OCI-M1 (cell line): ENCODE results near the gene PLOD3.
"Not testable (repeated sequence)": the region's sequence is repeated elsewhere in the genome, so short reads cannot be mapped to it uniquely, and the experiment has no call there.

Source experiments
- DNase-seq: peaks from one replicate; lab custom pipeline; 2025; lab: John Stamatoyannopoulos, UW

Gene PLOD3

GRCh38 chr7:101217388-101218235, at the start of gene PLOD3, which contains the start of gene ZNHIT1:
Gene PLOD3, minus strand, starts transcription at chr7:101217581. Its CDS starts 307 bp downstream, at chr7:101217274.
Gene ZNHIT1, plus strand, starts transcription at chr7:101218165. Its CDS starts 31 bp downstream, at chr7:101218196.
- DNase-seq = peak; percentile 100

DNA sequence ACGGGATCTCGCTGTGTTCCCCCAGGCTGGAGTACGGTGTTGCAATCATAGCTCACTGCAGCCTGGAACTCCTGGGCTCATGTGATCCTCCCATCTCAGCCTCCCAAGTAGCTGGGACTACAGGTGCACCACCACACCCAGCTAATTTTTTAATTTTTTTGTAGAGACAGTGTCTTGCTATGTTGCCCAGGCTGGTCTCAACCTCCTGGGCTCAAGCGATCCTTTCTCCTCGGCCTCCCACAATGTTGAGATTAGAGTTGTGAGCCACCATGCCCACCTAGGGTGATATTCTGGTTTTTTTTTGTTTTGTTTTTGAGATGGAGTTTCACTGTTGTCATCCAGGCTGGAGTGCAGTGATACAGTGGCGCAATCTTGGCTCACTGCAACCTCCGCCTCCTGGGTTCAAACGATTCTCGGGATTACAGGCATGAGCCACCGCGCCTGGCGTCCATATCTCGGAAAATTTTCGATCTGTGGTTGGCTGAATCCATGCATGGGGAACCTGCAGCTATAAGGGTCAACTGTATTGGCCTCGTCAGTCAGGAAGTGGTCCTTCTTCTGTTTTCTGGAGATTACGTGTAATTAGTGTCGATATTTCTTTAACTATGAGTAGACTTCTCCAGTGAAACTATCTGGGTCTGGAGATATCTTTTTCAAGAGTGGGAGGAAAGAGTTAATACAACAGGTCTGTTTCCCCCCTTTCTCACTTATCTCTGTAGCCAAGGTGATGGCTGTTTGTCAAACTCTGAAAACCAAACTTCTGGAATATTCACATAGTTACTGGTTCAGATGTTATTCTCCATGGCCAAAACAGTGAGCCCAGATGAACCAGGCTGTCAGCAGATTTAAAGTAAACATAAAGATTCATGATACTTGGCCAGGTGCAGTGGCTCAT, 48.5 kb upstream of the PLOD3 start:
- peak; percentile 97 for DNase-seq

- DNase-seq = peak; percentile 90
Measured at GRCh38 chr7:101264102-101264706, 46.8 kb upstream of the PLOD3 start.

GRCh38 chr7:101258243-101258731, 40.9 kb upstream of the PLOD3 start:
- no peak for DNase-seq

GRCh38 chr7:101255796-101256195, 38.4 kb upstream of the PLOD3 start:
- DNase-seq = no peak

DNA sequence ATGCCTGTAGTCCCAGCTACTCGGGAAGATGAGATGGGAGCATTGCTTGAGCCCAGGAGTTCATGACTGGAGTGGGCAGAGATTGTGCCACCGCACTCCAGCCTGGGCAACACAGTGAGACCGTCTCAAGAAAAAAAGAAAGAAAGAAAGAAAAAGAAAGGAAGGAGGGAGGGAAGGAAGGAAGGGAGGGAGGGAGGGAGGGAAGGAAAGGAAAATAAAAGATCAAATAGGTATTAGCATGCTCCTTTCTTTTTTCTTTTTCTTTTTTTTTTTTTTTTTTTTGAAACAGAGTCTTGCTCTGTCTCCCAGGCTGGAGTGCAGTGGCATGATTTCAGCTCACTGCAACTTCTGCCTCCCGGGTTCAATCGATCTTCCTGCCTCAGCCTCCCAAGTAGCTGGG, 35.8 kb upstream of the PLOD3 start:
- not testable (repeated sequence) for DNase-seq

GRCh38 chr7:101251871-101252659, 34.7 kb upstream of the PLOD3 start:
- peak; percentile 100 for DNase-seq

DNA sequence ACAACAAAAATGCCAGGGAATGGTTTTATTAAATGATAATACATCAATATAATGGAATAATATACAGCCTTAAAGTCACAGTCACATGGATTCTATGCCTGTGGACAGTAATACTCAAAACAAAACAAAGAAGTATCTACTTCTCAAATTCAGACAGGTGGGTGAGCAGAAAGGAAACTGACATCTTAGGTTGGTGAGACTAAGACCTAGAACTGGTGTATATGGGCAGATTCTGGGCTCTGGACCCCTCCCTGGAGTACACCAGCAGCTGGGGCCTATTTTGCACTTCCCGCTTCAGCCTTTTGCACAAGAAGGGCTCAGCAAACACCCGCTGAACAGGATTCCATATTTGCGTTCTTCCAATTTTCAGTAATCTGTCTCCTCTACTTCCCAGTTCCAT, 32.9 kb upstream of the PLOD3 start:
- no peak for DNase-seq

- no peak for DNase-seq
Measured at GRCh38 chr7:101248276-101248675, 30.9 kb upstream of the PLOD3 start.

GRCh38 chr7:101245147-101245668, 27.8 kb upstream of the PLOD3 start:
- DNase-seq = no peak

DNA sequence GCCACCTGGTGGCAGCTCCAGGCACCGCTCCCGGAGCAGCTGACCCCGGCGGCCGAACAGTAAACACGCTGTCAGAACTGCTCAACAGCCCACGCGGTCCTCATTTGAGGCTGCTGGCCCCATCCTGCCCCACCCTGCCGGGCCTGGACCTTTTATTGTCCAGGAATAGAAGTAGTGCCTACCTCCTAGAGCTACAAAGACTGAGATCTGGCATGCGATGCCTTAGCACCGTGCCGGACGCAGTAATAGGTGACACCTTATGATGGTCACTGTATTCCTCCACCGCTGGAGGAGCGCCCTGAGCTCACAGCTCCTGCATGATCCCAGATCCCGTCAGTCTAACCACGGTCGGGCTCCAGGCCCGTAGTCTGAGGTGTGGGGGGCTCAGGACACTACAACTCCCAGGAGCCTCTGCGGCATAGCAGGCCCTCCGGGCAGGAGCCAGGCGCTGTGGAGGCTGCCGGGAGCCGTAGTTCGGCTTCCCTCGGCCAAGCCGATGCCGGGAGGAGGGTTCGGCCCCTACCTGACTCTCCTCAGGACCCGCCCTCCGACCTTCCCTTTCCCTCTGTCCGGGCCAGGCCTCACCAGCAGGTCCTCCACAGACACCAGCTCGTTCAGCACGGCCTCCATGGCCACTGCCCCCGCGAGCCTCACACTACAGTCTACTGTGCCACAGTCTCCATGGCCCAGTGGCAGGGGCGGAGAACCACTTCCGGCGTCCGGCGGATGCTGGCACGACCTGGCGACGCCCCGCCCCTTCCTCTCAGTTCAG, 27.2 kb upstream of the PLOD3 start, which contains the start of gene FIS1:
FIS1 (minus strand) TSS at position 707 of the 772 bp plus-strand sequence; CDS start at position 630, 77 bp downstream.
- DNase-seq = peak; percentile 100

GRCh38 chr7:101243646-101244374, 26.4 kb upstream of the PLOD3 start:
- peak; percentile 66 for DNase-seq

GRCh38 chr7:101241443-101242349, 24.3 kb upstream of the PLOD3 start:
- DNase-seq = no peak

DNA sequence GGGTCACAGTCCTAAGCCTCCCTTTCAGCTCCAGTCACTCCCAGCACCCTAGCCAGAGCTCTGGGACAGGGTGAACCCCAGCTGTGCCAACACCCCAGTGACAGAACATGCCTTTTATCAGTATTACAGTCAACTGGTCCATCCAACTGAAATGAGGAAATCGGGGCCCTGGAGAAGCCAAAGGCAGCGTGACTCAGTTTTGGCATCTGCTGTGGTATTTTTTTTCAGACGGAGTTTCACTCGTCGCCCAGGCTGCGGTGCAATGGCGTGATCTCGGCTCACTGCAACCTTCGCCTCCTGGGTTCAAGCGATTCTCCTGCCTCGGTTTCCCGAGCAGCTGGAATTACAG, 23.6 kb upstream of the PLOD3 start:
- DNase-seq = no peak

GRCh38 chr7:101240226-101241014, 23.0 kb upstream of the PLOD3 start:
- no peak for DNase-seq

DNA sequence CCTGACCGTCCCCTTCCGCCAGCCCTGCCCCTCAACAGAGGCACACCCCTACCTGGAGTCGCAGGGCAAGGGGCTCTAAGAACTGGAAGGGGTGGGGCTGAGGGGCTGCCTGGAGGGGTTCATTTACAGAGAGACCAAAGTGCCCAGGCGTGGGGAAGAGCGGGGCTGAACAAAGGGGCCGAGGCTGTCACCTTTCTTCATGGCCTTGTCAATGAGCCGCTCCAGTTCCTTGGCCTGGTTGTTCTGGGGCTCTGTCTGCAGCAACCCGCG, 22.5 kb upstream of the PLOD3 start:
- DNase-seq = no peak

- DNase-seq = no peak
Measured at GRCh38 chr7:101239191-101239950, 22.0 kb upstream of the PLOD3 start.
